Endothelial cell of umbilical vein (primary cell): ENCODE measurements around the gene WIF1. TPM values are rescaled to one million over a fixed set of nuclear protein-coding genes. Genes with fewer than 3 reads are reported as not detected.

ENCODE experiments used
- BruUV-seq: library from RNA; stranded (reverse); fragments of 400-500 nt; replicated peaks from 2 replicates; lab custom pipeline; 2021; lab: Mats Ljungman, UMichigan
- CTCF ChIA-PET: fragments of 300-600, 350-600 bp; sonication (Branson Sonifier 250); formaldehyde crosslinking; loops from one replicate; lab custom pipeline; 2021; ENCODE audit warnings: antibody characterized with exemption, inconsistent platforms; lab: Charles Lee
- POLR2A ChIA-PET: fragments of 300-600, 350-600 bp; sonication (Branson Sonifier 250); formaldehyde crosslinking; loops from one replicate; lab custom pipeline; 2021; ENCODE audit warnings: antibody characterized with exemption, inconsistent platforms; lab: Charles Lee
- DNase-seq: peaks from one replicate; pipeline ENCODE4 v3.0.0-alpha.2; 2011; ENCODE audit warnings: low read depth, low spot score
- FAIRE-seq: peaks from 2 replicates; lab custom pipeline; 2011; peaks lifted over from hg19 to GRCh38; lab: Jason Lieb, UNC
- H2AFZ ChIP-seq: 2 replicates; pipeline ENCODE4 v1.6.0; 2012; ENCODE audit warnings: low read depth, low read length, control low read depth, inconsistent platforms
- H3K27ac ChIP-seq: 2 replicates; pipeline ENCODE4 v1.5.1; 2011; ENCODE audit warnings: low read depth, mild to moderate bottlenecking, control low read depth, low read length, moderate library complexity; ENCODE audit not compliant: insufficient read depth
- H3K27me3 ChIP-seq, 2 experiments: 2 replicates each; pipeline versions ENCODE4 v1.6.0 to v1.6.1; 2011; ENCODE audit warnings: low read length in 2 of 2, mixed read lengths in 1 of 2; ENCODE audit not compliant: control insufficient read depth in 2 of 2, insufficient read depth in 2 of 2
- H3K36me3 ChIP-seq, 2 experiments: 2 replicates in 1 of 2; 3 replicates in 1 of 2; pipeline ENCODE4 v1.5.1; 2011; ENCODE audit warnings: low read length in 2 of 2, mild to moderate bottlenecking in 1 of 2, moderate library complexity in 1 of 2; ENCODE audit not compliant: control insufficient read depth in 2 of 2, insufficient read depth in 2 of 2; ENCODE audit errors: extremely low read depth in 1 of 2
- H3K4me1 ChIP-seq: 3 replicates; pipeline ENCODE4 v1.5.1; 2011; ENCODE audit warnings: mild to moderate bottlenecking, low read length; ENCODE audit not compliant: control insufficient read depth, insufficient read depth; ENCODE audit errors: extremely low read depth
- H3K4me2 ChIP-seq: 2 replicates; pipeline ENCODE4 v1.6.1; 2011; ENCODE audit warnings: low read length, control low read depth, mixed read lengths; ENCODE audit not compliant: insufficient read depth
- H3K4me3 ChIP-seq, 3 experiments: fragments of 200-600 bp in 1 of 3; sonication (generic), shearing (Covaris generic) in 1 of 3; replicated peaks in 1 of 3; 2 replicates each; pipeline ENCODE4 v1.5.1; 2011 to 2016; ENCODE audit warnings: control low read depth in 3 of 3, low read length in 3 of 3, mild to moderate bottlenecking in 2 of 3, inconsistent platforms in 1 of 3, low read depth in 1 of 3, moderate library complexity in 1 of 3; ENCODE audit not compliant: insufficient read depth in 1 of 3
- H3K79me2 ChIP-seq: 2 replicates; pipeline ENCODE4 v1.6.0; 2012; ENCODE audit warnings: low read length, inconsistent platforms; ENCODE audit not compliant: control insufficient read depth, insufficient read depth
- H3K9ac ChIP-seq: replicated peaks from 2 replicates; pipeline ENCODE3; 2011; ENCODE audit warnings: low read length, control low read depth; ENCODE audit not compliant: insufficient read depth; ENCODE audit errors: extremely low read depth
- H3K9me1 ChIP-seq: replicated peaks from 3 replicates; pipeline ENCODE4 v1.6.0; 2011; ENCODE audit warnings: mild to moderate bottlenecking, low read length; ENCODE audit not compliant: control insufficient read depth, insufficient read depth; ENCODE audit errors: extremely low read depth
- H3K9me3 ChIP-seq: replicated peaks from 2 replicates; pipeline ENCODE4 v1.5.1; 2012; ENCODE audit warnings: low read length, inconsistent platforms; ENCODE audit not compliant: control insufficient read depth, insufficient read depth
- H4K20me1 ChIP-seq: replicated peaks from 2 replicates; pipeline ENCODE3; 2011; ENCODE audit warnings: mild to moderate bottlenecking, low read length; ENCODE audit not compliant: control insufficient read depth, insufficient read depth; ENCODE audit errors: extremely low read depth
- GATA2 ChIP-seq: IDR thresholded peaks from 2 replicates; pipeline ENCODE4 v1.7.0; 2011; ENCODE audit warnings: low read depth, mild to moderate bottlenecking, moderate library complexity, mixed read lengths, low read length; ENCODE audit not compliant: insufficient read length, insufficient read depth
- POLR2A ChIP-seq: IDR thresholded peaks from 2 replicates; pipeline ENCODE4 v1.6.1; 2012; ENCODE audit warnings: low read depth, mild to moderate bottlenecking, control low read depth, low read length
- dilution Hi-C: fragments of 300-500 bp; cut with MboI; formaldehyde crosslinking; loops from one replicate; pipeline ENCODE4 v1.15.0; 2019; ENCODE audit warnings: low sequenced_read_pairs; ENCODE audit not compliant: extremely low pct_ligation_motif_present
- intact Hi-C: fragments of 100-400 bp; cut with micrococcal nuclease; formaldehyde crosslinking; loops from one replicate; pipeline ENCODE4 v1.10.0; 2022
- polyA plus RNA-seq, 4 experiments: library from polyadenylated mRNA; depleted of rRNA in 3 of 4; stranded (reverse) in 3 of 4; unstranded in 1 of 4; fragments of >200 nt; gene quantifications; 2 replicates each; pipeline versions ENCODE4 v1.2.1 to v1.2.3, GENCODE V29; 2011 to 2012; ENCODE audit warnings: missing spikeins in 1 of 4
- small RNA-seq: library from RNA; depleted of rRNA; stranded (forward); fragments of <200 nt; gene quantifications from one replicate; pipeline ENCODE3, GENCODE V24; 2012; ENCODE audit warnings: low replicate concordance, low read depth; ENCODE audit not compliant: insufficient read depth, insufficient read length
- total RNA-seq: library from RNA; stranded (reverse); gene quantifications from 2 replicates; pipeline ENCODE4 v1.2.3, GENCODE V29; 2021

Gene WIF1
- total and polyA plus RNA-seq, 2 donors (not counting 3 experiments of a cell fraction or from before 2014, with no cell fraction given) = not detected

DNA sequence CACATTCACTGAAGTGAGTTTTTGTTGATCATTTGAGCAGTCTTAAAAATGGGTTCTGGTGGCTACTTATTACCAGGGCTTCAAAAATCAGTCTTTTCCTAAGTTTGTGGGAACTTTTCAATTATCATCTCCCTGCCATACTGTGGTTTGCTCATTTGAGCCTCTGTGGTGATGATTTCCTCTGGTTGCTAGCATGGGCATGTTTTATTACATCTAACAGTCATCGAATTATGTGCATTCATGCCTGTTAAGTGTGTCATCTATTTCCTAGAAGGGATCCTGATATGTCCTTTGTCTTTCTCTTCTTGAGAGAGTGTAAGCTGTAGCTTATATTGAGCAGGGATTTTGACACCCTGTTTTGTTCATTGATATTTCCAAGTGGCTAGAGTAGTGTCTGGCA, 116.8 kb downstream of the WIF1 start:
- POLR2A ChIA-PET = no interaction called here
- FAIRE-seq = no peak

More for the DNA sequence above, 116.8 kb downstream of the WIF1 start:
- Histone ChIP-seq H3K36me3 (no peaks in the 10 kb centered on the region), H3K9ac (no peak overlapping the region), H3K4me1 (no peaks in the 10 kb centered on the region), H3K27me3 (peaks cover 0 to 4% of the 10 kb centered on the region in 2 experiments), H3K79me2 (no peaks in the 10 kb centered on the region), H3K9me3 (no peaks in the 10 kb centered on the region), H3K4me2 (no peak overlapping the region), H3K27ac (no peak overlapping the region), H4K20me1 (no peaks in the 10 kb centered on the region), H3K9me1 (no peaks in the 10 kb centered on the region), H3K4me3 (no peak overlapping the region), H2AFZ (no peak overlapping the region)
- CTCF ChIA-PET = no interaction called here
- TF ChIP-seq GATA2 = no peak
- TF ChIP-seq POLR2A = no peak
- DNase-seq = no peak
- no TSS peak for BruUV-seq
- intact Hi-C loops = no loop called here
- dilution Hi-C loops = no loop called here

Small RNAs within 50 kb of the gene (small RNA-seq; reads per million reads assigned to genes)
- gene RNU6-166P = not detected

Other genes starting within 250 kb of the WIF1 start
- 24.2 and 29.0 TPM in 2 replicates for gene LEMD3, start 48.3 kb upstream of the WIF1 start, total RNA-seq
- 4.6 and 7.4 TPM in 2 replicates for gene LEMD3, start 48.3 kb upstream of the WIF1 start, polyA plus RNA-seq
- gene MSRB3, start 157.4 kb upstream of the WIF1 start, total RNA-seq = 59.3 and 63.7 TPM in 2 replicates
- gene MSRB3, start 157.4 kb upstream of the WIF1 start, polyA plus RNA-seq = 17.4 and 20.0 TPM in 2 replicates